GM12801 (cell line): ENCODE measurements around the gene ZNF236.

Source experiments
- TF ChIP-seq, protein P1 (sequence below): IDR thresholded peaks from one replicate; pipeline ENCODE4 v1.5.1; 2011; ENCODE audit warnings: control low read depth; ENCODE audit not compliant: insufficient read length; ENCODE audit errors: extremely low read depth

Gene ZNF236

DNA sequence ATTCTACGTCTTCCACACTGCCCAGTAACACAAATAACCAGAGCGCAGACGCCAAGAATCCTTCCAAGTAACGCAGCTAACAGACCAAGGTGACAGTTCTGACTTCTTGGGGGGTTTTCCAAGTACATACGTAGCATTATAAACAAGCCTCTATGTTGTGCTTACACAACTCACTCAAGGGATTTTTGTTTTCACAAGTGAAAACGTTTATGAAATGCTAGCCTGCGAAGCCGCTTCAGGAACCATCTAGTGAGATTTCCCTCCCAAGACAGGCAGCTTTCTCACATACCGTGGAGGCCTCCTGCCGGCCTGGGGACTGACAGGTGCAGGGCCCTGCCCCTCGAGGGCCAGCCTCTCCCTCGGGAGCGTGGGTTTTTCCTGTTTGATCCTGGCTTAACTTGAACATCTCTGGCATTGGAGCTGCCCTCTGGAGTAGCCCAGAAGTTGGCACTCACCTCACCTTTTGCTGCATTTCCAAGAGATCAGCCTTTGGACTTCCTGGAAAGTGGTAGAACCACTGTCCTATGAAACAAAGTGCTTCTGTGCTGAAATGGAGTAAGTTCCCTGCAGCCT lies 159.1 kb downstream of the ZNF236 start:
- TF ChIP-seq, protein P1, sequence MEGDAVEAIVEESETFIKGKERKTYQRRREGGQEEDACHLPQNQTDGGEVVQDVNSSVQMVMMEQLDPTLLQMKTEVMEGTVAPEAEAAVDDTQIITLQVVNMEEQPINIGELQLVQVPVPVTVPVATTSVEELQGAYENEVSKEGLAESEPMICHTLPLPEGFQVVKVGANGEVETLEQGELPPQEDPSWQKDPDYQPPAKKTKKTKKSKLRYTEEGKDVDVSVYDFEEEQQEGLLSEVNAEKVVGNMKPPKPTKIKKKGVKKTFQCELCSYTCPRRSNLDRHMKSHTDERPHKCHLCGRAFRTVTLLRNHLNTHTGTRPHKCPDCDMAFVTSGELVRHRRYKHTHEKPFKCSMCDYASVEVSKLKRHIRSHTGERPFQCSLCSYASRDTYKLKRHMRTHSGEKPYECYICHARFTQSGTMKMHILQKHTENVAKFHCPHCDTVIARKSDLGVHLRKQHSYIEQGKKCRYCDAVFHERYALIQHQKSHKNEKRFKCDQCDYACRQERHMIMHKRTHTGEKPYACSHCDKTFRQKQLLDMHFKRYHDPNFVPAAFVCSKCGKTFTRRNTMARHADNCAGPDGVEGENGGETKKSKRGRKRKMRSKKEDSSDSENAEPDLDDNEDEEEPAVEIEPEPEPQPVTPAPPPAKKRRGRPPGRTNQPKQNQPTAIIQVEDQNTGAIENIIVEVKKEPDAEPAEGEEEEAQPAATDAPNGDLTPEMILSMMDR: no peak

DNA sequence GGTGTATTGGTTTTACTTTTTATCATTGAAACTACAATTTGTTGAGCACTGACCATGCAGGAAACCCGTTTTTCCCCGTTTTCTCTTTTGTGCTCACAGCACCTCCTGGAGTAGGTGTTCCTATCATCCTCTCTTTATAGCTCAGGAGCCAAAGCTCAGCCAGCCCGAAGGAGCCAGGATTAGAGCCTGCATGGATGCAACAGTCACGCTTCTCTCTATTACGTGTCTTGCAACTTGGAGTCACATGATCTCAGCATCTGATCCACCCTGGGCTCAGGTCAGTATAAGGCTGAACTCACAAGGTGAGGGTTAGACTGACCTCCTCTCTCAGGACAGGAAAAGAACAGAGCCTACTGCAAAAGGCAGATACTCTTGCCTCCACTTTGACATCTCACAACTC lies 159.7 kb downstream of the ZNF236 start:
- TF ChIP-seq, protein P1: no peak

DNA sequence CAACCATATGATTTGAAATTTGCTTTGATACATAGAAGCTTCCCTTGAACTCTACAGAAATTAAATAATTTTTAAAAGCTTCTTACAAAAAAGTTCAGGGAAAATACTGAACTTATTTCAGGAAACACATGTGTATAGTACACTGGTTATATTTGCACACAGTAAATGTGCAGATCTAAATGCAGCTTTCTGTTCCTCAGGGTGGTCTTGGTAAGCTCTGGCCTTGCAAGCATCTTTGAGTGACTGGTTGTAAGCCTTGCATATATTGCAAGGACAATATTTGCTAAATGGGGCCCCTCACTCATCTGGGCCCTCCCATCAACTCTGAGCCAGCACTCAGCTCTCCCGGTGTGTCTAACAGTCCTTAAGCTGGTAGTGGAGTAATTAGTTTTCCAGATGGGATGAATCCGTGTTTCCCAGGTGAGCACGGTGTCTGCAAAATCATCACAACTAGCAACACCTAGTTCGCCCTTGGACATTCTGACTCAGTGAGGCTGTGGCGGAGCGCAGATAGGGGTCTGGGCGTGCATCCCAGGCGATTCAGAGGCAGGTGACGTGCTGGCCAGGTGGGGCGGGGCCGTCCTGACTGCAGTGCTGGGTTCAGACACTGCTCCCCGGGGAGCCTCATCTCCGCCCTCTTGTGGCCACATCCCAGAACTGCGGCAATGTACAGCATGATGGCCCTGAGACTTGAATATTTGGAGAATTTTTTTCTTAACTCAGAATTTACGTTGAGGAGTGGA lies 160.7 kb downstream of the ZNF236 start:
- TF ChIP-seq, protein P1: no peak

DNA sequence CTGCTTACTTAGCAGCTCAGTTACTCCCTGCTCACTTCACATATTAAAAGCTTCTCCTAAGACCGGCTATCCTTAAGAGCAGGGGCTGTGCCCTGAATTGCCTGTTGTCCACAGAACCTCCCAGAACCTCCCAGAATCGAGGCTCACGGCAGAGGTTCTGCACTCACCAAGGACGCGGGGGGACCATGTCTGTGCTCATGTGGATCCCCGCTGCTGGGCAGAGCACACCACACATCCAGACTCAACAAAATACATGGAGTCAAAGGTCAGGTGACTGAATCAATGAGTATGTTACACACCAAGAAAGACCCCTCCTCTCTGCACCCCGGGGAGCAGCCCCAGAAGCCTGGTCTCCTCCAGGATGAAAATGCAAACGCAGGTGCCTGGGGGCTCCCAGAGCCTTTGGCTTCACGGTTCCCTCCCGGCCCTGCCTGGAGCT lies 161.3 kb downstream of the ZNF236 start:
- TF ChIP-seq, protein P1: no peak

DNA sequence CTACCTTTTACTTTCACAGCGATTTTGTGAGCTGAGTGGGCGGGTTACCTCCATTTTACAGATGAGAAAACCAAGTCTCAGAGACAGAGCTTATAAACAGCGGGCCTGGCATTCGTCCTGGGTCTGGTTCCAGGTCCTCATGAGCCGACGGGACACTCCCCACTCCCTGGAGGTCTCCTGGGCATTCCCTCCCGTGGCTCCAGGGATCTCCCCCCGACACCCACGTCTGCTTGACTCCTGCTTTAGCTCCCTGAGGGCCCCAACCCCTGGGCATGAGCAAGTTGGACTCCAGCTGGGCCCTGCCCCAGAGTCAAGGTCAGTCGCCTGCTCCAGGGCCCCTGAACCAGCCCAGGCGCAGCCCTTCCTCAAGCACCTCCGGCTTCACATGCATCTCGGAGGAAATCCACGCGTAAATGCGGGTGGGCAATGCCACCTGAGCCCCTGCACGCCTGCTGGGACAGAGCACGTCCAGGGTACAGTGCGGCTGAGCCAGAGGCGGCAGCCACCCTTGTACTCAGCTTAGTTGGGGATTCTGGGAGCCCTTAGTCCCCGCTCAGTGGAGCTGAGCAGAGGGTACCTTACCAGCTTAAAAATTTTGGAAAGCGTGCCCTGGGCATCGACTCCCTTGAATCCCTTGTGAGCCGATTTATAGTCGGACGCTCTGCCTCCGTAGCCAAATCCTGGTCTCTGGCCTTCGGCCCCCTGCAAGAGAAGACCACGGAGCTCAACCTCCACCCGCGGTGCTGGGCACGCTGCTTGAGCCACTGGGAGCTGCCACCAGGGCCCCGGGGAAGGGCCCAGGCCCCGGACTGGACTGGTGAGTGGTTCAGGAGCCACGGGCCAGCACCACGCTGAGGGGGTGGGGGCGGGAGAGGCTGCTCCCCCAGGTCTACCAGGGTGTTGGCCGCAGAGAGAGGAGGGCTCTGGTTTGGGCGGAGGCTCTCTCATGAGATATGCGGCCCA lies 162.1 kb downstream of the ZNF236 start:
- TF ChIP-seq, protein P1: no peak

DNA sequence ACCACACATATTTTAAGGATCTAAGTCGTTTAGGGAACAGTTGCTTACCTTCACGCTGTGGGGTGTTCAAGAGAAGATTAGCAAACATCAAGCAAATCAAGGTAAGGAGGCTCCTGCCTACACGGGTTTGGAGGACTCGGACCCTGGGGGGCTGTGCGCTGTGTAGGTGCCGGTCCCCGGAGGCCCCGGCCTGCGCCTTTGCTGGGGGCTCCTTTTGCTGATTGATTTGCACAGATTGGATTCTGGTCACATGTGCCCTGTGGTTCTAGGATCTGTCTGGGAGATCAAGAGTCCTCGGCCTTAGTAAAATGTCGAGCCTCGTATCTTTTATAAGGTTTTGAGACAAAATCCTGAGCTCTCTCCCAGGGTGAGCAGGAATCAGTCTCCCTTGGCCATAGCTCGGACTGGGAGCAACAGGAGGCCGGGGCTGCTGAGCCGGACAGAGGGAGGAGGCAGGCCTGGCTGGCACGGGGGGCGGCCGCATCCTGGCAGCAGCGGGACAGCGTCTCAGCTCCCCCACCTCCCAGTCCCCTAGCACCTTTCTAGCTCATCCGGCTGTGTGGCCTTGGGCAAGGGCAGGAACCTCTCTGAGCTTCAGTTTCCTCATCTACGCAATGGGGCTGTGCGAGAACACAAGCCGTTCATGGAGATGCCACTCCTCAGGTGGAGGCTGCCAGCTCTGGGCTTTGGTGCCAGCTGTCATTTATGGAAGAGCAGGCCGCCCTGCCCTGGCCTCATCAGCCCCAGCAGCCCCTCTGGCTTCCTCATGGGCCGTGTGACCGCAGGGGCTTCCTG lies 163.0 kb downstream of the ZNF236 start:
- TF ChIP-seq, protein P1: no peak

DNA sequence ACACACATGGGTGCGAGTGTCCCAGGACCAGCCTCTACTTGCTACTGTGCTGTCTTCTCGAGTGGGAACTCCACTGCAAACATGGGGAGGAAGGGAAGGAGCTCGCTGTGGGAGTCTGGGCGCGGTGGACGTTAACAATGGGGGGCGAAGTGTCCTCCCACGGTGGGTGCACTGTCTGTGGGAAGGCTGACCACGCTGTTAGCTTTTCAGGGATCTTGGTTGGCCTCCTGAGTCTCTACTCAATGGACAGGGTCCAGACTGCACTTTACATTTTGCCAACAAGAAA lies 163.5 kb downstream of the ZNF236 start:
- TF ChIP-seq, protein P1: no peak
